ENCODE data around the gene DDX60. TPM values are rescaled to one million over a fixed set of nuclear protein-coding genes. Genes with fewer than 3 reads are reported as not detected.

The DDX60 gene
- total RNA-seq: 10 to 100 TPM in 2 of 4 donors, 1 to 10 TPM in 2; 6.0 to 13.3 (median 9.8) TPM

- H3K4me1 ChIP-seq: peaks cover 7 to 25% (median 18%) of the 10 kb centered on the region in 4 donors
- peak within 1 kb of the TSS; percentile 68 to 90 (median 77) for H3K4me3 ChIP-seq
- peak; percentile 92 for DNase-seq (ENCODE audit: extremely low spot score)
- under 1% methylated on average over 22 of the region's 38 CpGs for WGBS
- H3K27me3 ChIP-seq: no peaks in the 10 kb centered on the region
- intact Hi-C loops (cut with DNase I): no loop called here
- H3K36me3 ChIP-seq: no peaks in the 10 kb centered on the region
- TF ChIP-seq CTCF (IDR thresholded peaks at IDR 0.05) (peak; percentile 41 to 56 (median 43)), POLR2AphosphoS5 (IDR thresholded peaks at IDR 0.05) (peak; percentile 69 to 77), POLR2A (IDR thresholded peaks at IDR 0.05; ENCODE audit: low read depth) (no peak), EP300 (IDR thresholded peaks at IDR 0.05) (no peak)
- H3K9me3 ChIP-seq: no peaks in the 10 kb centered on the region
- H3K27ac ChIP-seq (replicated peaks in 1 of 4): peak within 1 kb of the TSS; percentile 89 to 93 (median 90)
Observed at GRCh38 chr4:168318266-168318895, at the start of gene DDX60. Gene DDX60, minus strand, starts transcription at chr4:168318752. Its CDS starts 7,493 bp downstream, at chr4:168311259.

- Histone ChIP-seq H3K4me1 (no peaks in the 10 kb centered on the region), H3K4me3 (no peak overlapping the region), H3K36me3 (peaks cover 0 to 26% (median 5%) of the 10 kb centered on the region in 4 donors), H3K9me3 (peaks cover 0 to 3% (median 0%) of the 10 kb centered on the region in 4 donors), H3K27me3 (no peaks in the 10 kb centered on the region), H3K27ac (replicated peaks in 1 of 4) (no peak overlapping the region)
- DNase-seq (ENCODE audit: extremely low spot score): no peak
- 96% methylated on average over 3 of the region's 3 CpGs for WGBS
- intact Hi-C loops (cut with DNase I): no loop called here
- TF ChIP-seq POLR2A (IDR thresholded peaks at IDR 0.05; ENCODE audit: low read depth): no peak
- no peak for TF ChIP-seq CTCF (IDR thresholded peaks at IDR 0.05)
- no peak for TF ChIP-seq EP300 (IDR thresholded peaks at IDR 0.05)
- no peak for TF ChIP-seq POLR2AphosphoS5 (IDR thresholded peaks at IDR 0.05)
Observed at GRCh38 chr4:168367065-168367464, 48.5 kb upstream of the DDX60 start.

- no peaks in the 10 kb centered on the region for H3K9me3 ChIP-seq
Observed at GRCh38 chr4:168362025-168362401, 43.5 kb upstream of the DDX60 start.

GRCh38 chr4:168361365-168362024 is 42.9 kb upstream of the DDX60 start:
- no peaks in the 10 kb centered on the region for H3K27me3 ChIP-seq
- no peaks in the 10 kb centered on the region for H3K9me3 ChIP-seq
- DNase-seq (ENCODE audit: extremely low spot score): no peak
- TF ChIP-seq EP300 (IDR thresholded peaks at IDR 0.05): no peak
- TF ChIP-seq POLR2A (IDR thresholded peaks at IDR 0.05; ENCODE audit: low read depth): no peak
- no peak for TF ChIP-seq CTCF (IDR thresholded peaks at IDR 0.05)
- TF ChIP-seq POLR2AphosphoS5 (IDR thresholded peaks at IDR 0.05): no peak
- no peak overlapping the region for H3K27ac ChIP-seq (replicated peaks in 1 of 4)
- no peaks in the 10 kb centered on the region for H3K4me1 ChIP-seq
- intact Hi-C loops (cut with DNase I): no loop called here
- WGBS: 86% methylated on average over 2 of the region's 2 CpGs
- H3K4me3 ChIP-seq: no peak overlapping the region
- H3K36me3 ChIP-seq: peaks cover 4 to 42% (median 23%) of the 10 kb centered on the region in 4 donors

More at GRCh38 chr4:168362025-168362401, 43.5 kb upstream of the DDX60 start:
- Histone ChIP-seq H3K27me3 (no peaks in the 10 kb centered on the region), H3K36me3 (peaks cover 4 to 38% (median 21%) of the 10 kb centered on the region in 4 donors), H3K27ac (replicated peaks in 1 of 4) (no peak overlapping the region), H3K4me3 (no peak overlapping the region), H3K4me1 (no peaks in the 10 kb centered on the region)
- no CpG with 5 or more reads among the region's 4 CpGs for WGBS
- no peak for DNase-seq (ENCODE audit: extremely low spot score)
- intact Hi-C loops (cut with DNase I): no loop called here
- no peak for TF ChIP-seq EP300 (IDR thresholded peaks at IDR 0.05)
- no peak for TF ChIP-seq POLR2AphosphoS5 (IDR thresholded peaks at IDR 0.05)
- TF ChIP-seq POLR2A (IDR thresholded peaks at IDR 0.05; ENCODE audit: low read depth): no peak
- no peak for TF ChIP-seq CTCF (IDR thresholded peaks at IDR 0.05)
